ENCODE data around the gene HEMK1. TPM values are rescaled to one million over a fixed set of nuclear protein-coding genes. Genes with fewer than 3 reads are reported as not detected.

HEMK1 gene
- total RNA-seq, 1 experiment from 2014 or later: 20.9 TPM

- ChIA-PET POLR2A (no interaction called here), CTCF (interaction anchor here (0.9 to 4.4 kb wide), 5 partner anchors 18 to 276 kb away, joined by 3 to 70 read pairs (median 4); partner anchors contain the start of gene C3orf18)
- Mint-ChIP-seq H3K27me3 (ENCODE audit: low read depth) (peaks cover 42% of the 10 kb centered on the region), H3K4me3 (no peak overlapping the region), H3K27ac (no peak overlapping the region), H3K9me3 (no peaks in the 10 kb centered on the region), H3K36me3 (no peaks in the 10 kb centered on the region), H3K4me1 (peaks cover 14% of the 10 kb centered on the region)
- no peak for TF ChIP-seq ATF6 (CRISPR knock-in tag; IDR thresholded peaks at IDR 0.05)
- TF ChIP-seq E2F4 (CRISPR knock-in tag; IDR thresholded peaks at IDR 0.05; ENCODE audit: borderline replicate concordance, low read depth): no peak
- TF ChIP-seq SMAD4 (CRISPR knock-in tag; IDR thresholded peaks at IDR 0.05): no peak
- TF ChIP-seq EMX1 (CRISPR knock-in tag; IDR thresholded peaks at IDR 0.05): no peak
- no peak for TF ChIP-seq ERG (CRISPR knock-in tag; IDR thresholded peaks at IDR 0.05)
- TF ChIP-seq IRF2 (CRISPR knock-in tag; IDR thresholded peaks at IDR 0.05; ENCODE audit: borderline replicate concordance, low read depth): no peak
- TF ChIP-seq ZNF425 (CRISPR knock-in tag; conservative IDR thresholded peaks at IDR 0.05): no peak
- TF ChIP-seq RELA (CRISPR knock-in tag; IDR thresholded peaks at IDR 0.05; ENCODE audit: borderline replicate concordance): no peak
- TF ChIP-seq TEAD1 (CRISPR knock-in tag; IDR thresholded peaks at IDR 0.05): no peak
- TF ChIP-seq HMGA2 (CRISPR knock-in tag; IDR thresholded peaks at IDR 0.05): no peak
- no peak for TF ChIP-seq TCF7 (CRISPR knock-in tag; IDR thresholded peaks at IDR 0.05; ENCODE audit: low read depth)
- ATAC-seq: no peak
- DNase-seq (ENCODE audit: low spot score): no peak
These were observed 39.9 kb downstream of the HEMK1 start for GRCh38 chr3:50609071-50609762.

GRCh38 chr3:50609763-50610085, 40.4 kb downstream of the HEMK1 start:
- Mint-ChIP-seq H3K27me3 (ENCODE audit: low read depth) (peaks cover 42% of the 10 kb centered on the region), H3K9me3 (no peaks in the 10 kb centered on the region), H3K36me3 (no peaks in the 10 kb centered on the region), H3K4me1 (peaks cover 14% of the 10 kb centered on the region), H3K4me3 (no peak overlapping the region), H3K27ac (no peak overlapping the region)
- CTCF ChIA-PET: interaction anchor here (0.6 to 4.4 kb wide), 6 partner anchors 19 to 276 kb away, joined by 3 to 70 read pairs (median 4); partner anchors contain the start of genes C3orf18 and NPRL2
- ATAC-seq (no peak), DNase-seq (ENCODE audit: low spot score) (no peak)
- TF ChIP-seq PRDM15 (CRISPR knock-in tag; IDR thresholded peaks at IDR 0.05) (no peak), FOXP1 (CRISPR knock-in tag; IDR thresholded peaks at IDR 0.05; ENCODE audit: borderline replicate concordance) (no peak), PRRX2 (CRISPR knock-in tag; IDR thresholded peaks at IDR 0.05) (no peak), E2F5 (CRISPR knock-in tag; IDR thresholded peaks at IDR 0.05) (no peak), ZNF121 (CRISPR knock-in tag; IDR thresholded peaks at IDR 0.05) (no peak), NFE2L1 (CRISPR knock-in tag; IDR thresholded peaks at IDR 0.05) (no peak)
- POLR2A ChIA-PET: no interaction called here
